Type B pancreatic cell (in vitro differentiated cells): ENCODE results near the gene NPBWR2. TPM values are rescaled to one million over a fixed set of nuclear protein-coding genes. Genes with fewer than 3 reads are reported as not detected.

Experiments used
- DNase-seq: peaks from one replicate; pipeline ENCODE4 v3.0.0; 2021; ENCODE audit warnings: mixed read lengths; ENCODE audit not compliant: unreplicated experiment; ENCODE audit errors: extremely low spot score
- H3K27ac Mint-ChIP-seq: 2 replicates; pipeline ENCODE4 v1.8.0; 2021; ENCODE audit warnings: mild to moderate bottlenecking, mixed read lengths
- H3K27me3 Mint-ChIP-seq: 2 replicates; pipeline ENCODE4 v1.8.0; 2021; ENCODE audit warnings: mixed read lengths
- H3K36me3 Mint-ChIP-seq: 2 replicates; pipeline ENCODE4 v1.8.0; 2021; ENCODE audit warnings: mixed read lengths
- H3K4me1 Mint-ChIP-seq: one replicate; pipeline ENCODE4 v1.8.0; 2021; ENCODE audit warnings: mixed read lengths; ENCODE audit not compliant: unreplicated experiment
- H3K4me3 Mint-ChIP-seq: 2 replicates; pipeline ENCODE4 v1.8.0; 2021; ENCODE audit warnings: mild to moderate bottlenecking, mixed read lengths
- H3K9me3 Mint-ChIP-seq: 2 replicates; pipeline ENCODE4 v1.8.0; 2021; ENCODE audit warnings: mixed read lengths
- total RNA-seq: library from RNA; stranded (reverse); gene quantifications from 2 replicates; pipeline ENCODE4 v1.2.1, GENCODE V29; 2021; ENCODE audit warnings: low replicate concordance
- TF ChIP-seq, protein P1 (sequence below): fragments of 200-600 bp; sonication (generic); conservative IDR thresholded peaks from 2 replicates; pipeline ENCODE4 v1.5.0; 2021; ENCODE audit warnings: antibody characterized with exemption, mild to moderate bottlenecking

Gene NPBWR2
- total RNA-seq, 1 donor from 2014 or later, result not detected

DNA sequence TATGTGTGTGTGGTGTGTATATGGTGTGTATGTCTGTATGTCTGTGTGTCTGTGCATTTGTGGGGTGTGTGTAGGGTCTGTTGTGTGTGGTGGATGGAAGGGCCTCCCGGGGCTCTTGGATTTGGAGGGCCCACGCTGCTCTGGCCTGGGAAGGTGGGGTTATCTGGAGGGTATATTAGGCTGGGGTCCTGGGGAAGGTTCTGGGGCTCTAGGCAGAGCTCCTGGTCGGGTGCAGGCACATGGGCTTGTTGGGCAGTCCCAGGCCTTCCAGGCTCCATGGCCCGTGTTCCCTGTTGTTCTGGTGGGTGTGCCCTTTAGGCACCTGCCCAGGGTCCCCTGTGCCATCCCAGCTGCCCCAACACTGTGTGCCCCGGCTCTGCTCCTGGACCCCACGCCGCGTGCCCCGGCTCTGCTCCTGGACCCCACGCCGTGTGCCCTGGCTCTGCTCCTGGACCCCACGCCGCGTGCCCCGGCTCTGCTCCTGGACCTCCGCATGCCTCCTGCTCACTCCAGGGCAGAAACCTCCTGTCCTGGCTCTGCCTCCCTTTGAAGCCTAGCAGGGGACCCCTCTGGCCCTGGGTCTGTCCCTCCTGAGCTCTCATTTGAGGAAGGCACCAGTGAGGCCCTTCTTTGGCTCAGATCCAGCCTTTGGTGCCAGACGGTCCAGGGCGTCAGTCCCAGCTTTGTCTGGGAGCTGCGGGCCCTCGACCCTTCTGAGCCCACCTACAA, 46.7 kb upstream of the NPBWR2 start:
- Mint-ChIP-seq H3K9me3 (no peaks in the 10 kb centered on the region), H3K4me1 (peaks cover 14% of the 10 kb centered on the region)
- no peak for DNase-seq

DNA sequence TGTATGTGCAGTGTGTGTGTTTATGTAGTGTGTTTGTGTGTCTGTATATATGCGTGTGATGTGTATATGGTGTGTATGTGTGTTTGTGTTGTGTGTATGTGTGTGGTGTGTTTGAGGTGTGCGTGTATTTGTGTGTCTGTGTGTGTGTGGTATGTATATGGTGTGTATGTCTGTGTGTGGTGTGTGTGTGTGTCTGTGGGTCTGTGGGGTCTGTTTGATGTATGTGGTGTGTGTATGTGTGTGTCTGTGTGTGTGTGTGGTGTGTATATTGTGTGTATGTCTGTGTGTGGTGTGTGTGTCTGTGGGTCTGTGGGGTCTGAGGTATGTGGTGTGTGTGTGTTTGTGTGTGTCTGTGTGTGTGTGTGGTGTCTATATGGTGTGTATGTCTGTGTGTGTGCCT, 46.0 kb upstream of the NPBWR2 start:
- Mint-ChIP-seq H3K27me3 (peaks cover 7% of the 10 kb centered on the region), H3K27ac (peak overlapping the region; percentile 57), H3K36me3 (no peaks in the 10 kb centered on the region), H3K9me3 (no peaks in the 10 kb centered on the region), H3K4me3 (peak overlapping the region; percentile 76), H3K4me1 (peaks cover 14% of the 10 kb centered on the region)
- DNase-seq, result no peak
- TF ChIP-seq, protein P1, sequence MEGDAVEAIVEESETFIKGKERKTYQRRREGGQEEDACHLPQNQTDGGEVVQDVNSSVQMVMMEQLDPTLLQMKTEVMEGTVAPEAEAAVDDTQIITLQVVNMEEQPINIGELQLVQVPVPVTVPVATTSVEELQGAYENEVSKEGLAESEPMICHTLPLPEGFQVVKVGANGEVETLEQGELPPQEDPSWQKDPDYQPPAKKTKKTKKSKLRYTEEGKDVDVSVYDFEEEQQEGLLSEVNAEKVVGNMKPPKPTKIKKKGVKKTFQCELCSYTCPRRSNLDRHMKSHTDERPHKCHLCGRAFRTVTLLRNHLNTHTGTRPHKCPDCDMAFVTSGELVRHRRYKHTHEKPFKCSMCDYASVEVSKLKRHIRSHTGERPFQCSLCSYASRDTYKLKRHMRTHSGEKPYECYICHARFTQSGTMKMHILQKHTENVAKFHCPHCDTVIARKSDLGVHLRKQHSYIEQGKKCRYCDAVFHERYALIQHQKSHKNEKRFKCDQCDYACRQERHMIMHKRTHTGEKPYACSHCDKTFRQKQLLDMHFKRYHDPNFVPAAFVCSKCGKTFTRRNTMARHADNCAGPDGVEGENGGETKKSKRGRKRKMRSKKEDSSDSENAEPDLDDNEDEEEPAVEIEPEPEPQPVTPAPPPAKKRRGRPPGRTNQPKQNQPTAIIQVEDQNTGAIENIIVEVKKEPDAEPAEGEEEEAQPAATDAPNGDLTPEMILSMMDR, result no peak

More for the DNA sequence above, 46.7 kb upstream of the NPBWR2 start:
- Mint-ChIP-seq H3K27me3 (peaks cover 9% of the 10 kb centered on the region), H3K27ac (peak overlapping the region; percentile 57), H3K36me3 (no peaks in the 10 kb centered on the region), H3K4me3 (no peak overlapping the region)
- TF ChIP-seq, protein P1, result no peak

DNA sequence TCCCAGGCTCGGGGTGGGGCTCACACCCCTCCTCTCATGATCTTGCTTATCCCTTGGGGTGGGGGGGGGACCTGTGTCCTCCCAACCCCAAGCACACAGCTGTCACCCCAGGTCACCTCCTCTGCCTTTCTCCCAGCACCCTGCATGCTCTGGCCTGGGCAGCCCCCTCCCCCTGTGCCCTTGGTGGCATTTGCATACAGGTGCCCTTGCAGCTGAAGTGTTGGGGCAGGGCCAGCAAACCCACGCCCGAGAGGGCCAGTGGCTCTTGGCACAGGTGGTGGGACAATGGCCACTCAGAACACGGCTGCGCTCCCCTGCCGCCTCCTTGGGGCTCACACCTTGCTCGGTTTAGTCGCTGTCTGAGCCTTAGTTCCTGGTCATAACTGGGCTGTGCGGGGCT, 45.5 kb upstream of the NPBWR2 start:
- H3K4me1 Mint-ChIP-seq, result peaks cover 14% of the 10 kb centered on the region
- H3K4me3 Mint-ChIP-seq, result peak overlapping the region; percentile 76
- TF ChIP-seq, protein P1, result no peak
- no peaks in the 10 kb centered on the region for H3K9me3 Mint-ChIP-seq
- H3K36me3 Mint-ChIP-seq, result no peaks in the 10 kb centered on the region
- DNase-seq, result no peak
- H3K27me3 Mint-ChIP-seq, result peaks cover 7% of the 10 kb centered on the region
- H3K27ac Mint-ChIP-seq, result peak overlapping the region; percentile 92

DNA sequence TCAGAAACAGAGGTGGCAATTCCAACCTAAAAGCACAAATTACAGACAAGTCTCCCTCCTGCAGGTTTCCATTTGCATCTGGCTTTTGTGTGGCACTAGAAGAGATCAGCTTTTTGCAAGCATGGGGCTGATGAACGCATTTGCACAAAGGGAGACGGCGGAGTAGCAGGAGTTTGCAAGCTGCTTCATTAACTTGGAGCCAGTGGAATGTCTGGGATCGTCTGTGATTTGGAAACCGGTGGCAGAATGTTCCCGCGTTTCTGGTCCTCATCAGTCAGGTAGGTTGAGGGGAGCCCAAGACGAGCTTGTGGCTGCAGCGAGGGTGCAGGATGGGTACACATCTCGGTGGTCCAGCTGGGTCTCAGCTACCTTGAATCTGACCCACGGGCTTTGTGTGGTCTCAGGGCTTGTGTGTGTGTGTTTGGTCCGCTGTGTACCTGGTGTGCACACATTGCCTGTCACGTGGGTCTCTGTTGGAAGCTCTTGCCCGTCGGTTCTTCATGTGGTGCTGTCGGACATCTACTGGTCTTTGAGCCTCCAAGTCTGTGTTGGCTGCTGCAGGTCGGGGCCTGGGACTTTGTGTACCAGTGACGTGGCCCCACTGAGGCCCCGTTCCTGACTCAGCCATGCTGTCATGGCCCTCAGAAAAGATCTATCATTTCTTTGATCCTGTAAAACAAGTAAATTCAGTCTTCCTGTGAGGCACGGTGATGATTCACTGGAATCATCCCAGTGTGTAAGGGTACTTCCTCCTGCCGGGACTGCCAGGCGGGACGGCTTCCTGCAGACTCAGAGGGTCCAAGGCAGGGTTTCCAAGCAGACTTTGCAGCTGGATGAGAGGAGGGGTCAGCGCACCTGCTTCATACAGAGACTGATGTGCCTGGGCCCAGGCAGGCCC, 44.5 kb upstream of the NPBWR2 start:
- TF ChIP-seq, protein P1, result no peak
- Mint-ChIP-seq H3K27ac (peak overlapping the region; percentile 92), H3K36me3 (no peaks in the 10 kb centered on the region), H3K27me3 (peaks cover 10% of the 10 kb centered on the region), H3K4me3 (peak overlapping the region; percentile 76), H3K4me1 (peaks cover 14% of the 10 kb centered on the region), H3K9me3 (no peaks in the 10 kb centered on the region)
- DNase-seq, result no peak

DNA sequence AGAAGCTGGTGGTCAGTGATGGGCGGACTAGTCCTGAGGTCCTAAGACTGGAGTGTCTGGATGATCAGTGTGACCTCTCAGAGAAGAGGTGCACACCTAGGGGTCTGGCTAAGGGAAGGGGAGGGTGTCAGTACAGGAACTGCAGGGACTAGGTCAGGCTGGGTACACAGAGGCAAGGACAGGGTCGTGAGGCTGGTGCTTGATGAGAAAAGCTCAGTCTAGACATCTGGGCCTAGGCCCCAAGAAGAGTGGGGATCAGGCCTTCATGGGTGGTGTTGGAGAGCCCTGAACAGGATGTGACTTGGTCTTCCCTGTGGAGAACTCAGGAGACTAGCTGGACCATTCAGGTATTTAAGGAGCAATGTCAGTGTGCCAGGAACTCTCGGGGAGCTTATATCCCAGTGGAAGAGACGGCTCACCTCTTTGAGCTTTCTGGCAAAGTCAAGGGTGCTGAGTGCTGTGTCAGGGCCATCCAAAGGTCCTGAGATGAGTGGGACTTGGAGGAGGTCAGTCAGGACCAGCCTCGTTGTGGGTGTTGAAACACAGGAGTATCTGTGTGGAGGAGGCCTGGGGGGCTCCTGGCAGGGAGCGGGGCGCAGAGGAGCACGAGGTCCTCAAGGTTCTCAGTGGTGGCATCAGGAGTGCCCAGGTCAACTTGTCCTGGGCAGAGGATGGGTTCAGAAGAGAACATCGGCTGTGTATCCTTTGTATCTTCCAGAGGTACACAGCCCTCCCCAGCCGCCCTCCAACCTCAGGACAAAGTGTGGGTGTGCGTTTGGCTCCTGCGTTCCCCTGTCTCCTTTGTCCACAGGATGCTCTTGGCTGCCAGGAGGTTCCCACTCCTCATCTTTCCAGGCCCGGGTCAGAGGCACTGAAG, 43.6 kb upstream of the NPBWR2 start:
- H3K9me3 Mint-ChIP-seq, result no peaks in the 10 kb centered on the region

More for the DNA sequence above, 43.6 kb upstream of the NPBWR2 start:
- DNase-seq, result no peak
- Mint-ChIP-seq H3K4me3 (no peak overlapping the region), H3K36me3 (no peaks in the 10 kb centered on the region), H3K27ac (peak overlapping the region; percentile 12), H3K27me3 (peaks cover 10% of the 10 kb centered on the region), H3K4me1 (peaks cover 14% of the 10 kb centered on the region)
- TF ChIP-seq, protein P1, result no peak
